ENCODE measurements around the gene SOX10. TPM values are rescaled to one million over a fixed set of nuclear protein-coding genes. Genes with fewer than 3 reads are reported as not detected.

SOX10 gene
- total and polyA plus RNA-seq, 2 of the 13 experiments (the other 11 are each of a cell fraction or from before 2014, with no cell fraction given), result not detected

DNA sequence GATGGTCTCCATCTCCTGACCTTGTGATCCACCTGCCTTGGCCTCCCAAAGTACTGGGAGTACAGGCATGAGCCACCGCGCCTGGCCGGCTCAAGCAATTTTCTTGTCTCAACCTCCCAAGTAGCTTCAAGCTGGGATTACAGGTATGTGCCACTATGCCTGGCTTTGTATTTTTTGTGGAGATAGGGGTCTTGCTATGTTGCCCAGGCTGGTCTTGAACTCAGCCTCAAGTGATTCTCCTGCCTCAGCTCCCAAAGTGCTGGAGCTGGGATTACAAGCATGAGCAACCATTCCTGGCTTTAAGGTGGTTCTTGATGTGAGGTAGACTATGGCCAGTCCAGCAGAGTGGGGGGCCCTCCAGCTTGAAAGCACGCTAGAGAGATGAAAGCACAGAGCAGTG is 23.3 kb downstream of the SOX10 start:
- Histone ChIP-seq H3K36me3 (replicated peaks in 1 of 2; ENCODE audit: control insufficient read depth in 1 of 2, insufficient read depth in 2 of 2, low read length in 2 of 2) (peaks cover 23 to 63% of the 10 kb centered on the region in 2 experiments), H3K79me2 (ENCODE audit: insufficient read depth, low read length) (peaks cover 17% of the 10 kb centered on the region), H3K4me2 (ENCODE audit: low read depth, low read length) (no peak overlapping the region), H3K9ac (ENCODE audit: insufficient read depth, low read depth, low read length) (no peak overlapping the region), H4K20me1 (ENCODE audit: insufficient read depth, low read length) (no peaks in the 10 kb centered on the region), H3K27me3 (ENCODE audit: control insufficient read depth in 1 of 2, insufficient read depth in 2 of 2, low read length in 2 of 2) (no peaks in the 10 kb centered on the region), H3K27ac (ENCODE audit: extremely low read length, insufficient read depth, low read length) (no peak overlapping the region), H2AFZ (ENCODE audit: low read length) (no peak overlapping the region), H3K4me1 (ENCODE audit: insufficient read depth, low read length) (peaks cover 34% of the 10 kb centered on the region), H3K4me3 (replicated peaks in 1 of 3; ENCODE audit: insufficient read depth in 1 of 3, low read depth in 2 of 3, low read length in 3 of 3) (no peak overlapping the region), H3K9me3 (ENCODE audit: low read length) (no peaks in the 10 kb centered on the region)
- DNase-seq (ENCODE audit: low spot score), result no peak
- FAIRE-seq, result no peak
- CTCF ChIA-PET (ENCODE audit: low intra/inter-chr PET ratio, low total read pairs), result no interaction called here
- TF ChIP-seq ZNF121 (CRISPR knock-in tag; IDR thresholded peaks at IDR 0.05), result peak; percentile 37; the same call in 1 of the 2 replicates
- no peak for TF ChIP-seq BRD4 (CRISPR knock-in tag; IDR thresholded peaks at IDR 0.05)
- POLR2A ChIA-PET, result no interaction called here
- 100% methylated on average over 4 of the region's 4 CpGs for WGBS (ENCODE audit: low lambda C conversion rate)
- intact Hi-C loops (cut with micrococcal nuclease; ENCODE audit: unreplicated experiment), result no loop called here
- ATAC-seq, result no peak
- BruUV-seq (replicated peaks), result no TSS peak
- in situ Hi-C loops (cut with HindIII; ENCODE audit: extremely low pct_ligation_motif_present, low pct_unique_long_range_greater_than_20kb), result no loop called here

- Histone ChIP-seq H3K27ac (ENCODE audit: extremely low read length, insufficient read depth, low read length) (no peak overlapping the region), H3K36me3 (replicated peaks in 1 of 2; ENCODE audit: control insufficient read depth in 1 of 2, insufficient read depth in 2 of 2, low read length in 2 of 2) (peaks cover 23 to 59% of the 10 kb centered on the region in 2 experiments), H3K79me2 (ENCODE audit: insufficient read depth, low read length) (peaks cover 24% of the 10 kb centered on the region), H3K9ac (ENCODE audit: insufficient read depth, low read depth, low read length) (no peak overlapping the region), H4K20me1 (ENCODE audit: insufficient read depth, low read length) (no peaks in the 10 kb centered on the region), H3K4me1 (ENCODE audit: insufficient read depth, low read length) (peaks cover 37% of the 10 kb centered on the region), H3K9me3 (ENCODE audit: low read length) (no peaks in the 10 kb centered on the region), H2AFZ (ENCODE audit: low read length) (no peak overlapping the region), H3K4me3 (replicated peaks in 1 of 3; ENCODE audit: insufficient read depth in 1 of 3, low read depth in 2 of 3, low read length in 3 of 3) (no peak overlapping the region), H3K4me2 (ENCODE audit: low read depth, low read length) (no peak overlapping the region), H3K27me3 (ENCODE audit: control insufficient read depth in 1 of 2, insufficient read depth in 2 of 2, low read length in 2 of 2) (no peaks in the 10 kb centered on the region)
- FAIRE-seq (no peak), DNase-seq (ENCODE audit: low spot score) (no peak), ATAC-seq (no peak)
- WGBS (ENCODE audit: low lambda C conversion rate), result 99% methylated on average over 17 of the region's 18 CpGs
- CTCF ChIA-PET (ENCODE audit: low intra/inter-chr PET ratio, low total read pairs), result no interaction called here
- intact Hi-C loops (cut with micrococcal nuclease; ENCODE audit: unreplicated experiment), result no loop called here
- POLR2A ChIA-PET, result no interaction called here
- in situ Hi-C loops (cut with HindIII; ENCODE audit: extremely low pct_ligation_motif_present, low pct_unique_long_range_greater_than_20kb), result no loop called here
- no TSS peak for BruUV-seq (replicated peaks)
- no peak for TF ChIP-seq NFIC (IDR thresholded peaks at IDR 0.05; ENCODE audit: low read length)
- TF ChIP-seq PBX2 (CRISPR knock-in tag; IDR thresholded peaks at IDR 0.05), result no peak
- no peak for TF ChIP-seq YY1 (IDR thresholded peaks at IDR 0.05; ENCODE audit: insufficient read depth, insufficient replicate concordance, low read depth, low read length)
- no peak for TF ChIP-seq ZNF263 (CRISPR knock-in tag; IDR thresholded peaks at IDR 0.05)
- no peak for TF ChIP-seq PRPF4 (IDR thresholded peaks at IDR 0.05; ENCODE audit: low read depth, low read length, poor library complexity, severe bottlenecking)
- TF ChIP-seq ZNF619 (CRISPR knock-in tag; IDR thresholded peaks at IDR 0.05), result no peak
- no peak for TF ChIP-seq TAF1 (CRISPR knock-in tag; IDR thresholded peaks at IDR 0.05)
- no peak for TF ChIP-seq ZNF260 (CRISPR knock-in tag; IDR thresholded peaks at IDR 0.05; ENCODE audit: borderline replicate concordance, low read depth)
- no peak for TF ChIP-seq SNRNP70 (IDR thresholded peaks at IDR 0.05; ENCODE audit: low read depth, low read length)
- no peak for TF ChIP-seq ZNF768 (CRISPR knock-in tag; IDR thresholded peaks at IDR 0.05)
- TF ChIP-seq, protein P1, sequence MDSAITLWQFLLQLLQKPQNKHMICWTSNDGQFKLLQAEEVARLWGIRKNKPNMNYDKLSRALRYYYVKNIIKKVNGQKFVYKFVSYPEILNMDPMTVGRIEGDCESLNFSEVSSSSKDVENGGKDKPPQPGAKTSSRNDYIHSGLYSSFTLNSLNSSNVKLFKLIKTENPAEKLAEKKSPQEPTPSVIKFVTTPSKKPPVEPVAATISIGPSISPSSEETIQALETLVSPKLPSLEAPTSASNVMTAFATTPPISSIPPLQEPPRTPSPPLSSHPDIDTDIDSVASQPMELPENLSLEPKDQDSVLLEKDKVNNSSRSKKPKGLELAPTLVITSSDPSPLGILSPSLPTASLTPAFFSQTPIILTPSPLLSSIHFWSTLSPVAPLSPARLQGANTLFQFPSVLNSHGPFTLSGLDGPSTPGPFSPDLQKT (CRISPR knock-in tag; IDR thresholded peaks at IDR 0.05; ENCODE audit: borderline replicate concordance), result no peak
- TF ChIP-seq RBM39 (IDR thresholded peaks at IDR 0.05; ENCODE audit: low read depth, low read length, poor library complexity, severe bottlenecking), result no peak
- no peak for TF ChIP-seq MTA1 (CRISPR knock-in tag; IDR thresholded peaks at IDR 0.05; ENCODE audit: borderline replicate concordance)
- TF ChIP-seq NCOA2 (CRISPR knock-in tag; IDR thresholded peaks at IDR 0.05), result no peak
- TF ChIP-seq TEF (CRISPR knock-in tag; IDR thresholded peaks at IDR 0.05), result no peak
These were observed 25.0 kb downstream of the SOX10 start for GRCh38 chr22:37959231-37959825.

Data from HepG2 (cell line).